NT2/D1 (cell line): ENCODE measurements around the gene CNTLN.

Experiments used
- SUZ12 ChIP-seq: IDR thresholded peaks from 2 replicates; pipeline ENCODE4 v1.6.1; 2011; ENCODE audit not compliant: insufficient read length, insufficient read depth; ENCODE audit errors: extremely low read depth
- ZNF274 ChIP-seq: IDR thresholded peaks from 2 replicates; pipeline ENCODE4 v1.6.1; 2011; ENCODE audit warnings: mild to moderate bottlenecking, low read depth, low read length

DNA sequence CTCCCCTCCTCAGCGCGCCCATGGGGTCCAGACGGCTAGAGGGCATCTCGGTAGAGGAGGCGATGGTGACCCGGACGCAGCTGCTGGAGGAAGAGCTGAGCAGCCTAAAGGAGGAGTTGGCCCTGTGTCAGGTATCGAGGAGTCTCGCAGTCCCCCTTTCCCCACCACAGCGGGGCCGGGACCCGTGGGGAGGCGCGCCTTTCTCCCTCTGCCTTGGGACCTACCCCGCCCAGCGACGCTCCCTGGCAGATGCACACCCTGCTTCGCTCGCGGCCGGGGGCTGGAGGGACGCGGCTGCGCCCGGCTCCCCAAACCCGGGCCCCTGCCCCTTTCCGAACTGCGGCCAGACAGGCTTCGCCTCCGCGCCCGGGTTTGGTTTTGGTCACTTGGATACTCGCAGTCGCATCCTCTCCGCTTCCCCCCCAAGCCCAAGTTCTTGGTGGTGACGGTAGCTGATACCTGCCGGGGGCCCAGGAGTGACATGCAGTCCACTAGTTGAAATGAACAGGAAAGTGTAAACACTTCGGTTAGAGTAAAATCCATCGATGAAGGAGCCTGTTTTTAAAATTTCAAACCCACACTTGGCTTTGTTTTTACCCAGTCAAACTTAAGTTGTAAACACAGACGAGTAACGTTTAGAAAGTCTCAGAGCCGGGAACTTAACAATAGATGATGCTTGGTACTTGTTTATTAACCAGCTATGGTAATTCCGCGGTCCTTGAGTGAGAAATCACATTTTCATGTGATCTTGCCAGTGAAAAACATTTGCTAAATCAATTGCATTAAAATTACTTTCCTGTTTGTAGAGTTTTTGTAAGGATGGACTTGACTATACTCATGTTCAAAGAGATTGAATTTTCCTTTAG is 688 bp downstream of the CNTLN start:
- TF ChIP-seq ZNF274, result no peak
- TF ChIP-seq SUZ12, result no peak
